Naive thymus-derived CD4-positive, alpha-beta T cell (primary cell): ENCODE results near the gene ATP10B. TPM values are rescaled to one million over a fixed set of nuclear protein-coding genes. Genes with fewer than 3 reads are reported as not detected.

ENCODE experiments used
- ATAC-seq: fragments of 150-1000 bp; cut with Tn5 transposase; 2 replicates; pipeline ENCODE4 v1.10.0; 2021; ENCODE audit warnings: mild to moderate bottlenecking, moderate library complexity
- CTCF ChIA-PET: fragments of 350-600 bp; sonication (Branson Sonifier 250); formaldehyde crosslinking; loops from one replicate; lab custom pipeline; 2021; ENCODE audit warnings: antibody characterized with exemption; lab: Charles Lee
- POLR2A ChIA-PET: fragments of 350-600 bp; sonication (Branson Sonifier 250); formaldehyde crosslinking; loops from one replicate; lab custom pipeline; 2021; ENCODE audit warnings: antibody characterized with exemption, inconsistent platforms; lab: Charles Lee
- DNase-seq, 9 donors: peaks; one replicate each; pipeline versions ENCODE4 v3.0.0 to v3.0.0-alpha.2; 2020 to 2022; ENCODE audit warnings: mixed read lengths in 1 of 9
- H3K27ac ChIP-seq: one replicate; pipeline ENCODE4 v1.7.0; 2013; ENCODE audit warnings: mild to moderate bottlenecking, low read depth, low read length, moderate library complexity
- H3K27me3 ChIP-seq, 2 donors: one replicate each; pipeline ENCODE4 v1.7.0; 2013; ENCODE audit warnings: low read length in 2 of 2, mild to moderate bottlenecking in 2 of 2, moderate library complexity in 2 of 2; ENCODE audit not compliant: control insufficient read depth in 2 of 2, insufficient read depth in 2 of 2
- H3K36me3 ChIP-seq, 3 experiments: 1 replicate in 2 of 3; 2 replicates in 1 of 3; pipeline ENCODE4 v1.7.0; 2013; ENCODE audit warnings: low read length in 3 of 3, mild to moderate bottlenecking in 3 of 3, moderate library complexity in 1 of 3; ENCODE audit not compliant: insufficient read depth in 3 of 3, control insufficient read depth in 2 of 3
- H3K4me1 ChIP-seq, 2 donors: one replicate each; pipeline ENCODE4 v1.7.0; 2013; ENCODE audit warnings: low read length in 2 of 2, mild to moderate bottlenecking in 2 of 2, moderate library complexity in 1 of 2; ENCODE audit not compliant: control insufficient read depth in 2 of 2, insufficient read depth in 2 of 2
- H3K4me3 ChIP-seq: 2 replicates; pipeline ENCODE4 v1.7.0; 2013; ENCODE audit warnings: mild to moderate bottlenecking, low read length
- H3K9me3 ChIP-seq, 3 experiments: 1 replicate in 2 of 3; 2 replicates in 1 of 3; pipeline ENCODE4 v1.7.0; 2013; ENCODE audit warnings: low read length in 3 of 3; ENCODE audit not compliant: control insufficient read depth in 2 of 3
- H3K27ac Mint-ChIP-seq, 9 donors: one replicate each; pipeline ENCODE4 v1.8.0; 2020 to 2022; ENCODE audit warnings: mixed read lengths in 9 of 9, mild to moderate bottlenecking in 8 of 9, moderate library complexity in 5 of 9, inconsistent platforms in 2 of 9
- H3K27me3 Mint-ChIP-seq, 5 donors: one replicate each; pipeline ENCODE4 v1.8.0; 2021 to 2022; ENCODE audit warnings: mixed read lengths in 5 of 5, mild to moderate bottlenecking in 1 of 5
- H3K36me3 Mint-ChIP-seq, 5 donors: one replicate each; pipeline ENCODE4 v1.8.0; 2020 to 2022; ENCODE audit warnings: mixed read lengths in 5 of 5, mild to moderate bottlenecking in 3 of 5, inconsistent platforms in 1 of 5
- H3K4me1 Mint-ChIP-seq, 7 donors: one replicate each; pipeline ENCODE4 v1.8.0; 2020 to 2022; ENCODE audit warnings: mixed read lengths in 7 of 7, mild to moderate bottlenecking in 3 of 7, inconsistent platforms in 1 of 7
- H3K4me3 Mint-ChIP-seq, 10 donors: one replicate each; pipeline ENCODE4 v1.8.0; 2020 to 2022; ENCODE audit warnings: mild to moderate bottlenecking in 10 of 10, mixed read lengths in 10 of 10, moderate library complexity in 6 of 10, inconsistent platforms in 2 of 10
- H3K9me3 Mint-ChIP-seq, 11 donors: one replicate each; pipeline ENCODE4 v1.8.0; 2020 to 2022; ENCODE audit warnings: mixed read lengths in 11 of 11, mild to moderate bottlenecking in 4 of 11, inconsistent platforms in 1 of 11, moderate library complexity in 1 of 11
- intact Hi-C, 2 donors: fragments of 100-400 bp; cut with micrococcal nuclease; formaldehyde crosslinking; loops; one replicate each; pipeline ENCODE4 v1.15.1; 2023
- polyA plus RNA-seq, 2 donors: library from polyadenylated mRNA; unstranded; fragments of 300-500 nt; fragmentation: Illumina TruSeq; gene quantifications; one replicate each; pipeline ENCODE4 v1.2.3, GENCODE V29; 2021
- total RNA-seq, 6 experiments: library from RNA in 5 of 6; stranded (reverse) in 5 of 6; gene quantifications; 1 replicate in 5 of 6; 2 replicates in 1 of 6; pipeline ENCODE4 v1.2.3 and lab custom pipeline; 2021 to 2026

Gene ATP10B
- total and polyA plus RNA-seq, 7 experiments from 2014 or later = not detected

GRCh38 chr5:160543395-160543794, 308.6 kb downstream of the ATP10B start:
- no peak overlapping the region for H3K4me3 ChIP-seq
- CTCF ChIA-PET = interaction anchor here (0.8 kb wide), 1 partner anchor 142 kb away, joined by 4 read pairs; no protein-coding TSS in a partner anchor
- H3K9me3 ChIP-seq = no peaks in the 10 kb centered on the region
- peaks cover 0 to 3% of the 10 kb centered on the region in 2 donors for H3K27me3 ChIP-seq
- intact Hi-C loops = no loop called here
- Mint-ChIP-seq H3K36me3 (peaks cover 0 to 6% (median 0%) of the 10 kb centered on the region in 5 donors), H3K9me3 (peaks cover 0 to 14% (median 3%) of the 10 kb centered on the region in 11 donors), H3K4me1 (no peaks in the 10 kb centered on the region), H3K4me3 (no peak overlapping the region), H3K27ac (no peak overlapping the region), H3K27me3 (peaks cover 0 to 25% (median 9%) of the 10 kb centered on the region in 5 donors)
- no peak for DNase-seq
- H3K36me3 ChIP-seq = no peaks in the 10 kb centered on the region
- H3K27ac ChIP-seq = no peak overlapping the region
- no peaks in the 10 kb centered on the region for H3K4me1 ChIP-seq
- POLR2A ChIA-PET = no interaction called here
- ATAC-seq = no peak

- Mint-ChIP-seq H3K4me3 (no peak overlapping the region), H3K27me3 (peaks cover 0 to 24% (median 5%) of the 10 kb centered on the region in 5 donors), H3K4me1 (no peaks in the 10 kb centered on the region), H3K36me3 (peaks cover 0 to 6% (median 0%) of the 10 kb centered on the region in 5 donors), H3K9me3 (peaks cover 0 to 14% (median 3%) of the 10 kb centered on the region in 11 donors), H3K27ac (no peak overlapping the region)
- Histone ChIP-seq H3K9me3 (no peaks in the 10 kb centered on the region), H3K27me3 (peaks cover 0 to 3% of the 10 kb centered on the region in 2 donors), H3K27ac (no peak overlapping the region), H3K4me3 (no peak overlapping the region), H3K4me1 (no peaks in the 10 kb centered on the region), H3K36me3 (no peaks in the 10 kb centered on the region)
- intact Hi-C loops = no loop called here
- no peak for DNase-seq
- POLR2A ChIA-PET = no interaction called here
- CTCF ChIA-PET = no interaction called here
- ATAC-seq = no peak
These were observed 309.2 kb downstream of the ATP10B start for GRCh38 chr5:160542840-160543239.

- DNase-seq = no peak
- peaks cover 0 to 13% (median 3%) of the 10 kb centered on the region in 11 donors for H3K9me3 Mint-ChIP-seq
- POLR2A ChIA-PET = no interaction called here
- no peak overlapping the region for H3K4me3 Mint-ChIP-seq
- H3K4me1 Mint-ChIP-seq = no peaks in the 10 kb centered on the region
- Histone ChIP-seq H3K4me1 (no peaks in the 10 kb centered on the region), H3K27ac (no peak overlapping the region), H3K9me3 (no peaks in the 10 kb centered on the region), H3K27me3 (peaks cover 0 to 3% of the 10 kb centered on the region in 2 donors), H3K4me3 (no peak overlapping the region), H3K36me3 (no peaks in the 10 kb centered on the region)
- ATAC-seq = no peak
- H3K27ac Mint-ChIP-seq = no peak overlapping the region
- CTCF ChIA-PET = no interaction called here
- peaks cover 0 to 19% (median 5%) of the 10 kb centered on the region in 5 donors for H3K27me3 Mint-ChIP-seq
- intact Hi-C loops = no loop called here
- peaks cover 0 to 4% (median 0%) of the 10 kb centered on the region in 5 donors for H3K36me3 Mint-ChIP-seq
These were observed 309.7 kb downstream of the ATP10B start for GRCh38 chr5:160542281-160542680.

GRCh38 chr5:160539431-160539830, 312.6 kb downstream of the ATP10B start:
- H3K4me1 ChIP-seq = no peaks in the 10 kb centered on the region
- H3K36me3 ChIP-seq = no peaks in the 10 kb centered on the region
- Mint-ChIP-seq H3K9me3 (no peaks in the 10 kb centered on the region), H3K27me3 (peaks cover 0 to 11% (median 8%) of the 10 kb centered on the region in 5 donors), H3K4me1 (no peaks in the 10 kb centered on the region), H3K4me3 (no peak overlapping the region), H3K27ac (no peak overlapping the region), H3K36me3 (no peaks in the 10 kb centered on the region)
- no peaks in the 10 kb centered on the region for H3K9me3 ChIP-seq
- ATAC-seq (no peak), DNase-seq (peak in 1 of 9 donors; percentile 56)
- intact Hi-C loops = no loop called here
- POLR2A ChIA-PET = no interaction called here
- H3K4me3 ChIP-seq = no peak overlapping the region
- H3K27me3 ChIP-seq = peaks cover 0 to 3% of the 10 kb centered on the region in 2 donors
- CTCF ChIA-PET = no interaction called here
- no peak overlapping the region for H3K27ac ChIP-seq

GRCh38 chr5:160537940-160538339, 314.1 kb downstream of the ATP10B start:
- ChIA-PET CTCF (no interaction called here), POLR2A (no interaction called here)
- Histone ChIP-seq H3K9me3 (no peaks in the 10 kb centered on the region), H3K36me3 (no peaks in the 10 kb centered on the region), H3K4me1 (no peaks in the 10 kb centered on the region), H3K27me3 (peaks cover 0 to 3% of the 10 kb centered on the region in 2 donors), H3K4me3 (no peak overlapping the region), H3K27ac (no peak overlapping the region)
- Mint-ChIP-seq H3K4me1 (no peaks in the 10 kb centered on the region), H3K4me3 (no peak overlapping the region), H3K27me3 (peaks cover 0 to 9% (median 4%) of the 10 kb centered on the region in 5 donors), H3K9me3 (no peaks in the 10 kb centered on the region), H3K36me3 (no peaks in the 10 kb centered on the region), H3K27ac (no peak overlapping the region)
- DNase-seq (no peak), ATAC-seq (no peak)
- intact Hi-C loops = no loop called here

GRCh38 chr5:160537116-160537515, 314.9 kb downstream of the ATP10B start:
- Mint-ChIP-seq H3K27ac (no peak overlapping the region), H3K27me3 (peaks cover 0 to 6% (median 3%) of the 10 kb centered on the region in 5 donors), H3K9me3 (no peaks in the 10 kb centered on the region), H3K36me3 (no peaks in the 10 kb centered on the region), H3K4me1 (no peaks in the 10 kb centered on the region), H3K4me3 (no peak overlapping the region)
- DNase-seq (no peak), ATAC-seq (no peak)
- no peak overlapping the region for H3K4me3 ChIP-seq
- CTCF ChIA-PET = no interaction called here
- no peaks in the 10 kb centered on the region for H3K4me1 ChIP-seq
- no peak overlapping the region for H3K27ac ChIP-seq
- no peaks in the 10 kb centered on the region for H3K36me3 ChIP-seq
- POLR2A ChIA-PET = no interaction called here
- no peaks in the 10 kb centered on the region for H3K9me3 ChIP-seq
- intact Hi-C loops = no loop called here
- peaks cover 0 to 3% of the 10 kb centered on the region in 2 donors for H3K27me3 ChIP-seq

GRCh38 chr5:160534914-160535313, 317.1 kb downstream of the ATP10B start:
- Mint-ChIP-seq H3K9me3 (peaks cover 0 to under 1% (median 0%) of the 10 kb centered on the region in 11 donors), H3K27ac (no peak overlapping the region), H3K36me3 (no peaks in the 10 kb centered on the region), H3K4me1 (no peaks in the 10 kb centered on the region), H3K27me3 (peaks cover 0 to 14% (median 3%) of the 10 kb centered on the region in 5 donors), H3K4me3 (no peak overlapping the region)
- H3K4me3 ChIP-seq = no peak overlapping the region
- intact Hi-C loops = no loop called here
- no peak overlapping the region for H3K27ac ChIP-seq
- ATAC-seq (no peak), DNase-seq (no peak)
- H3K9me3 ChIP-seq = no peaks in the 10 kb centered on the region
- POLR2A ChIA-PET = no interaction called here
- CTCF ChIA-PET = no interaction called here
- peaks cover 0 to 3% of the 10 kb centered on the region in 2 donors for H3K27me3 ChIP-seq
- H3K4me1 ChIP-seq = no peaks in the 10 kb centered on the region
- H3K36me3 ChIP-seq = no peaks in the 10 kb centered on the region
